ENCODE data around the gene KIF27. TPM values are rescaled to one million over a fixed set of nuclear protein-coding genes. Genes with fewer than 3 reads are reported as not detected.
A peak's percentile ranks its signal among the peaks of the same experiment; 100 is the strongest.

Gene KIF27, protein sequence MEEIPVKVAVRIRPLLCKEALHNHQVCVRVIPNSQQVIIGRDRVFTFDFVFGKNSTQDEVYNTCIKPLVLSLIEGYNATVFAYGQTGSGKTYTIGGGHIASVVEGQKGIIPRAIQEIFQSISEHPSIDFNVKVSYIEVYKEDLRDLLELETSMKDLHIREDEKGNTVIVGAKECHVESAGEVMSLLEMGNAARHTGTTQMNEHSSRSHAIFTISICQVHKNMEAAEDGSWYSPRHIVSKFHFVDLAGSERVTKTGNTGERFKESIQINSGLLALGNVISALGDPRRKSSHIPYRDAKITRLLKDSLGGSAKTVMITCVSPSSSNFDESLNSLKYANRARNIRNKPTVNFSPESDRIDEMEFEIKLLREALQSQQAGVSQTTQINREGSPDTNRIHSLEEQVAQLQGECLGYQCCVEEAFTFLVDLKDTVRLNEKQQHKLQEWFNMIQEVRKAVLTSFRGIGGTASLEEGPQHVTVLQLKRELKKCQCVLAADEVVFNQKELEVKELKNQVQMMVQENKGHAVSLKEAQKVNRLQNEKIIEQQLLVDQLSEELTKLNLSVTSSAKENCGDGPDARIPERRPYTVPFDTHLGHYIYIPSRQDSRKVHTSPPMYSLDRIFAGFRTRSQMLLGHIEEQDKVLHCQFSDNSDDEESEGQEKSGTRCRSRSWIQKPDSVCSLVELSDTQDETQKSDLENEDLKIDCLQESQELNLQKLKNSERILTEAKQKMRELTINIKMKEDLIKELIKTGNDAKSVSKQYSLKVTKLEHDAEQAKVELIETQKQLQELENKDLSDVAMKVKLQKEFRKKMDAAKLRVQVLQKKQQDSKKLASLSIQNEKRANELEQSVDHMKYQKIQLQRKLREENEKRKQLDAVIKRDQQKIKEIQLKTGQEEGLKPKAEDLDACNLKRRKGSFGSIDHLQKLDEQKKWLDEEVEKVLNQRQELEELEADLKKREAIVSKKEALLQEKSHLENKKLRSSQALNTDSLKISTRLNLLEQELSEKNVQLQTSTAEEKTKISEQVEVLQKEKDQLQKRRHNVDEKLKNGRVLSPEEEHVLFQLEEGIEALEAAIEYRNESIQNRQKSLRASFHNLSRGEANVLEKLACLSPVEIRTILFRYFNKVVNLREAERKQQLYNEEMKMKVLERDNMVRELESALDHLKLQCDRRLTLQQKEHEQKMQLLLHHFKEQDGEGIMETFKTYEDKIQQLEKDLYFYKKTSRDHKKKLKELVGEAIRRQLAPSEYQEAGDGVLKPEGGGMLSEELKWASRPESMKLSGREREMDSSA (N-terminal part only)
- total RNA-seq (1 to 10 TPM; 4.0 to 6.5 (median 4.4) TPM), polyA plus RNA-seq (0.75 TPM)
- long read RNA-seq, donor 1, partial matches to known transcripts: 2 of 6 reads
- long read RNA-seq, donor 1, other reads (novel, unspliced or antisense): 4 of 6 reads
- long read RNA-seq, donor 2: 0 reads
- long read RNA-seq, donor 3, partial matches to known transcripts: 6 of 20 reads
- long read RNA-seq, donor 3, other reads (novel, unspliced or antisense): 14 of 20 reads
- long read RNA-seq, donor 4: 0 reads

DNA sequence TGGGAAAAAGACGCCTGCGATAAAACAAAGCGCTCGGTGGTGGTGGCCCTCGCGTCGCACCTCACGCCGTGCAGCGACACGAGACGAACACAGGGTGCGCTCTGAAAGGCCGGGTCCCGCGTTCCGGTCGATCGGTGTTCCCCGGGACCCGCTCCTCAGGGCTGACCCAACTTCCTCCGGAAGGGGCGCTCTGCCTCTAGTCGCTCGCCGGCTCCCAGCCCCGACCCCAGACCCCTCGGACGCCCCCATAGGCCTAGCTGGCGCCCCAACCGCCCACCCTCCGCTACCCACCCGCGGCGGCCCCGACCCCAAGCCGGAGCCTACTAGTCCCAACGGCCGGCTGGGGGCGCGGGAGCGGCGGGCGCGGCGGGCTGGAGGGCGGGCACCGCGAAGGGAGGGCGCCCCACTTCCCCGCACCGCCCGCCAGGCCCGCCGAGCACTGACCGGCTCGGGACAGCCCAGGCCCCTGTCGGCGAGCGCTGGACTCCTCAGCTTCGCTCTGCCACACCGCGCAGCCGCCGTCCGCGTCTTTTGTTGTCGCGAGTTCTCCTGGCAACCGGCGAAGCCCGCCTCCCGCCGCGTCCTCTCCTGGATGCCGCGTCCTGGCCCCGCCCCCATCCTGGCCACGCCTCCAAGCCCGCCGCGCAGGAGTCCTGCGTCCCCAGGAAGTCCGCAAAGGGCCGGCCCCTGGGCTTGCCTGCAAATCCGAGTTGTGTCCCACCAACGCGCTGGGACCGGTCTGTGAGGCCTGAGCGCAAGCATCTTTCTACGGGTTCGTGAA, at the start of gene KIF27:
Gene KIF27 (minus strand): TSS at position 506 of the 781 bp plus-strand sequence. CDS start 5,841 bp downstream, outside the sequence.
- H3K9me3 ChIP-seq (ENCODE audit: control insufficient read depth, low read length): no peaks in the 10 kb centered on the region
- no peaks in the 10 kb centered on the region for H3K27me3 ChIP-seq (ENCODE audit: control insufficient read depth, insufficient read depth)
- H3K4me1 ChIP-seq (ENCODE audit: control insufficient read depth, insufficient read depth, low read length): peaks cover 1% of the 10 kb centered on the region
- peak within 1 kb of the TSS; percentile 89 for H3K4me3 ChIP-seq (ENCODE audit: low read length)
- intact Hi-C loops (cut with DNase I): no loop called here
- under 1% methylated on average over 92 of the region's 92 CpGs for WGBS
- ATAC-seq (peak; percentile 99 to 100), DNase-seq (peak; percentile 100)
- H3K27ac ChIP-seq (ENCODE audit: low read length): peak within 1 kb of the TSS; percentile 75

DNA sequence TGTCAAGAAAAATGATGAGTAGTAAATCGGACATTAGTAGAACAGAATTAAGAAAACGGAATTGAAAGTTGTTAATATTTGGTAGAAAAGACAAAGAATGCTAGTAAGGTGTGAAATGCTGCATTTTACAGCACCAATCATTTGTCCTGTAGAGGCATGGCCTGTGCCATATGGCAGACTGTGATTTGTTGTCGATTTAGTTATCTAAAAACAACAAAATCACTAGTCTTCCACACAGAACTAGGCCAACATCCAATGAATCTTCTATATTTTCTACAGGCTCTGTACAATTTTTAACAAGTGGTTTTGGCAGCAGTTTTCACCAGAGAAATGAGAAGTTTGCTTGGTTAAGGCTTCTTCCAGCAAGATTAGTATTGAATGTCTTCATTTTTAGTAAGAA, 48.4 kb upstream of the KIF27 start:
- WGBS: 60% methylated on average over 3 of the region's 3 CpGs
- intact Hi-C loops (cut with DNase I): loop anchor here in 1 of 4 donors (10.0 kb wide), 1 partner anchor 205 kb away; no protein-coding TSS in a partner anchor
- H3K27ac ChIP-seq (ENCODE audit: low read length): no peak overlapping the region
- H3K4me1 ChIP-seq (ENCODE audit: control insufficient read depth, insufficient read depth, low read length): peaks cover 2% of the 10 kb centered on the region
- H3K27me3 ChIP-seq (ENCODE audit: control insufficient read depth, insufficient read depth): no peaks in the 10 kb centered on the region
- DNase-seq (no peak), ATAC-seq (no peak)
- no peaks in the 10 kb centered on the region for H3K9me3 ChIP-seq (ENCODE audit: control insufficient read depth, low read length)
- no peak overlapping the region for H3K4me3 ChIP-seq (ENCODE audit: low read length)

GRCh38 chr9:83967073-83967472, 45.8 kb upstream of the KIF27 start:
- H3K27ac ChIP-seq (ENCODE audit: low read length): no peak overlapping the region
- no peak overlapping the region for H3K4me3 ChIP-seq (ENCODE audit: low read length)
- intact Hi-C loops (cut with DNase I): no loop called here
- H3K27me3 ChIP-seq (ENCODE audit: control insufficient read depth, insufficient read depth): no peaks in the 10 kb centered on the region
- WGBS: 79% methylated on average over 1 of the region's 1 CpG
- no peaks in the 10 kb centered on the region for H3K9me3 ChIP-seq (ENCODE audit: control insufficient read depth, low read length)
- no peak for DNase-seq
- H3K4me1 ChIP-seq (ENCODE audit: control insufficient read depth, insufficient read depth, low read length): peaks cover 2% of the 10 kb centered on the region
- ATAC-seq: no peak

GRCh38 chr9:83966209-83966582, 45.0 kb upstream of the KIF27 start:
- no peak overlapping the region for H3K27ac ChIP-seq (ENCODE audit: low read length)
- intact Hi-C loops (cut with DNase I): no loop called here
- DNase-seq: peak in 1 of 3 donors; percentile 12
- peak; percentile 10 to 17 for ATAC-seq
- no peak overlapping the region for H3K4me3 ChIP-seq (ENCODE audit: low read length)
- no peaks in the 10 kb centered on the region for H3K9me3 ChIP-seq (ENCODE audit: control insufficient read depth, low read length)
- WGBS: 83% methylated on average over 8 of the region's 8 CpGs
- H3K27me3 ChIP-seq (ENCODE audit: control insufficient read depth, insufficient read depth): no peaks in the 10 kb centered on the region
- H3K4me1 ChIP-seq (ENCODE audit: control insufficient read depth, insufficient read depth, low read length): peaks cover 2% of the 10 kb centered on the region

DNA sequence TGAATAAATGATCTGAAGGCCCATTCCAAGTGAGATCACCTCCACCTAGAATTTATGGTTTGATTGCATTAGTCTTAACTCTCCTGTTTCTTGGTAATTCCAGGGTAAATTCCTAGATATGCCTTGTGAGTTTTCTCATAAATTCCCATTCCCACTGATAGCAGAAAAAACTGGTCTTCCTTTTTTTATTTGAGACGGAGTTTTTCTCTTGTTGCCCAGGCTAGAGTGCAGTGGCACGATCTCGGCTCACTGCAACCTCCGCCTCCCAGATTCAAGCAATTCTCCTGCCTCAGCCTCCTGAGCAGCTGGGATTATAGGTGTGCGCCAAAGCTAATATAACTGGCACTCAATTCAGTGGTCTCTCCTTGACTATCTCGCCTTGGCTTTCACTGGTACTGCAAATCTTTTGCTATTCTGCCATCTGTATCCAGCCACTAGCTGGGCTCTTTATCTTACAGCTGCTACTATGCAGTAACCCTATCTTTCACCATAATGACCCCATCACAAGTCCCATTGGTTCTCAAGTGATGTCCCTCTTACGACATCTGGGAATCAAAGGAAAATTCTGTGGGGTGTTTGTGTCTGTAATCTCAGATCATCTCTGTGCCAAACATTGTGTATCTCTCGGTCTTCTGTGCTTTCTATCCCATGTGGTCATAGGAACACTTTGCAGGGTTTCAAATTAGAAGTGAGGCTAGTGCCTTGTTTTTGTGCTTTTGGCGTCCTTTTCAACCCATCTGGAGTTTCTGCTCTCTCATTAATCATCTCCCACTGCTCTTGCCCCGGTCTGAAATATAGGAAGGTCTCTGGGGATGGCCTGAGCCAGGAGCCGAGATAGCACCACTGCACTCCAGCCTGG, 44.3 kb upstream of the KIF27 start:
- Histone ChIP-seq H3K9me3 (ENCODE audit: control insufficient read depth, low read length) (no peaks in the 10 kb centered on the region), H3K4me3 (ENCODE audit: low read length) (no peak overlapping the region), H3K27ac (ENCODE audit: low read length) (no peak overlapping the region), H3K27me3 (ENCODE audit: control insufficient read depth, insufficient read depth) (no peaks in the 10 kb centered on the region), H3K4me1 (ENCODE audit: control insufficient read depth, insufficient read depth, low read length) (peaks cover 2% of the 10 kb centered on the region)
- intact Hi-C loops (cut with DNase I): no loop called here
- 54% methylated on average over 11 of the region's 11 CpGs for WGBS
- ATAC-seq: peak; percentile 56 to 59
- peak in 1 of 3 donors; percentile 52 for DNase-seq

DNA sequence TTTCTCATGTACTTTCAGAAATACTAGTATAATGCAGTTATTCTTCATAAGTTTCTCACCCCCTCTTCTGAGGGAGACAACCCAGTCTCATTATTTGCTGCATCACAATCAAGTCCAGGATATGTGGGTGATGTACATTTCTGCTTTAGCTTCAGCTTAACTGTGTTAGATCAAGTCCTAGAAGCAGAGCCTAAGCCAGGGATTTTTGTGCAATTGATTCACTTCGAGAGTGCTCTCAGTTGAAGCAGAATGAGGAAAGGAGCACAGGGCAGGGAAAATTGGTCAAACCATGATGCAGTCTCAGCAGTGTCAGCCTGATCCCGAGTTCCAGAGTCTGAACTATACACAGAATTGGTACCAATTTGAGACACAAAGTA, 43.7 kb upstream of the KIF27 start:
- Histone ChIP-seq H3K4me1 (ENCODE audit: control insufficient read depth, insufficient read depth, low read length) (peaks cover 2% of the 10 kb centered on the region), H3K27me3 (ENCODE audit: control insufficient read depth, insufficient read depth) (no peaks in the 10 kb centered on the region), H3K9me3 (ENCODE audit: control insufficient read depth, low read length) (no peaks in the 10 kb centered on the region), H3K4me3 (ENCODE audit: low read length) (no peak overlapping the region), H3K27ac (ENCODE audit: low read length) (no peak overlapping the region)
- DNase-seq: no peak
- WGBS: 48% methylated on average over 2 of the region's 2 CpGs
- peak in 1 of 2 donors; percentile 20 for ATAC-seq
- intact Hi-C loops (cut with DNase I): no loop called here

DNA sequence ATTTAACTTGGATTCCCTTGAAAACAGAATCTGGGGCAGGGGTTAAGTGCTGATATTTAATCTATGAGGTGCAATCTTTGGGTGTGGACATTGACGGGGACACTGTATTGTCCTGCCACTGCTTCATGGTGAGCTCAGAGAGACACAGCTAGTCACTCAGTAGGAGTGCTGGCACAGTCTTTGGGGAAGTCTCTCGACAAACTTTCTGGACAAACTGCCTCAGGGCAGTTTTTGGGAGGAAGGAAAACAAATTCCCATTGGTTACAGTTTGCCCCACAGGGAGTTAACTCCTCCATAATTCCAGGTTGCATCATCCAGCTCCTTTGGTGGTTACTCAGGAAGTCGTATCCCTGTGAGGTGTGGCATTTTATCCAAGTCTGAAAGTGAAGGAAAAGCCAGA, 40.9 kb upstream of the KIF27 start:
- 52% methylated on average over 3 of the region's 3 CpGs for WGBS
- H3K27me3 ChIP-seq (ENCODE audit: control insufficient read depth, insufficient read depth): no peaks in the 10 kb centered on the region
- no peak for DNase-seq
- ATAC-seq: peak in 1 of 2 donors; percentile 15
- no peaks in the 10 kb centered on the region for H3K9me3 ChIP-seq (ENCODE audit: control insufficient read depth, low read length)
- H3K4me1 ChIP-seq (ENCODE audit: control insufficient read depth, insufficient read depth, low read length): peaks cover 2% of the 10 kb centered on the region
- H3K4me3 ChIP-seq (ENCODE audit: low read length): no peak overlapping the region
- intact Hi-C loops (cut with DNase I): no loop called here
- no peak overlapping the region for H3K27ac ChIP-seq (ENCODE audit: low read length)

DNA sequence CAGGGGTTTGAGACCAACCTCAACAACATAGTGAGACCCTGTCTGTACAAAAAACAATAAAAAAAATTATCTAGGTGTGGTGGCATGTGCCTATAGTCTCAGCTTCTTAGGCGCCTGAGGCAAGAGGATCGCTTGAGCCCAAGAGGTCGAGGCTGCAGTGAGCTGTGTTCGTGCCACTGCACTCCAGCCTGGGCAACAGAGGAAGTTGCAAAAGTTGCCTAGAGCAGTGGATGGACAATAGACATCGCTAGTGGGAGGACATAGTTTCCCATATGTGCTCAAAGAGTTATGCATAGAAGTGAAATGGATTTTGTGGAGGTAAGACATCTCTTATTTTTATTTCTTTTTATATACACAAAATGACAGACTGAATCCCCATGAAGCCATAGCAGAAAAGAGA, 39.8 kb upstream of the KIF27 start:
- 85% methylated on average over 5 of the region's 5 CpGs for WGBS
- intact Hi-C loops (cut with DNase I): no loop called here
- Histone ChIP-seq H3K9me3 (ENCODE audit: control insufficient read depth, low read length) (no peaks in the 10 kb centered on the region), H3K27me3 (ENCODE audit: control insufficient read depth, insufficient read depth) (no peaks in the 10 kb centered on the region), H3K27ac (ENCODE audit: low read length) (no peak overlapping the region), H3K4me3 (ENCODE audit: low read length) (no peak overlapping the region), H3K4me1 (ENCODE audit: control insufficient read depth, insufficient read depth, low read length) (no peaks in the 10 kb centered on the region)
- DNase-seq (no peak), ATAC-seq (no peak)

DNA sequence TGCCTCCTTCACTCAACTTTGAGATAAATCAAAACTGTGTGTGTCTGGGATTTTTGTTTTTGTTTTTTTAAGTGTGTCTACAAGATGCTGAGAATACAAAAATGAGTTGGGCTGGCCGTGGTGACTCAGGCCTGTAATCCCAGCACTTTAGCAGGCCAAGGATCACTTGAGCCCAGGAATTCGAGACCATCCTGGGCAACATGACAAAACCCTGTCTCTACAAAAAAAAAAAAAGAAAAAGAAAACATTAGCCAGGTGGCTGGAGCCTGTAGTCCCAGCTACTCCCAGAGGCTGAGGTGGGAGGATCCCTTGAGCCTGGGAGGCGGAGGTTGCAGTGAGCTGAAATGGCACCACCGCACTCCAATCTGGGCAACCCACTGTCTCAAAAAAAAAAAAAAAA, 37.8 kb upstream of the KIF27 start:
- Histone ChIP-seq H3K9me3 (ENCODE audit: control insufficient read depth, low read length) (no peaks in the 10 kb centered on the region), H3K27ac (ENCODE audit: low read length) (no peak overlapping the region), H3K27me3 (ENCODE audit: control insufficient read depth, insufficient read depth) (no peaks in the 10 kb centered on the region), H3K4me1 (ENCODE audit: control insufficient read depth, insufficient read depth, low read length) (no peaks in the 10 kb centered on the region), H3K4me3 (ENCODE audit: low read length) (no peak overlapping the region)
- intact Hi-C loops (cut with DNase I): no loop called here
- DNase-seq: no peak
- no peak for ATAC-seq
- WGBS: 64% methylated on average over 4 of the region's 4 CpGs
